IMR-90 (cell line): ENCODE data around the gene ADAMTS6. TPM values are rescaled to one million over a fixed set of nuclear protein-coding genes. Genes with fewer than 3 reads are reported as not detected.
A peak's percentile ranks its signal among the peaks of the same experiment; 100 is the strongest.

ENCODE experiments used
- ATAC-seq: fragments of 200-7000 bp; cut with Tn5 transposase; 2 replicates; pipeline ENCODE4 v1.9.1; 2020; ENCODE audit warnings: low read depth, mild to moderate bottlenecking, moderate library complexity
- BruUV-seq: library from RNA; stranded (reverse); fragments of 400-500 nt; replicated peaks from 2 replicates; lab custom pipeline; 2021; lab: Mats Ljungman, UMichigan
- CTCF ChIA-PET: fragments of 300-600 bp; formaldehyde crosslinking; extraction: SDS; loops from one replicate; lab custom pipeline; 2021; ENCODE audit warnings: antibody characterized with exemption; lab: Yijun Ruan, JAX
- POLR2A ChIA-PET: fragments of 300-600 bp; sonication (Branson Sonifier 250); formaldehyde crosslinking; loops from one replicate; lab custom pipeline; 2022; ENCODE audit warnings: antibody characterized with exemption; ENCODE audit not compliant: unreplicated experiment; lab: Charles Lee
- DNase-seq: peaks from one replicate; pipeline ENCODE4 v3.0.0; 2013
- H2AFZ ChIP-seq: replicated peaks from 2 replicates; pipeline ENCODE3; 2013; ENCODE audit warnings: low read length, mild to moderate bottlenecking; ENCODE audit not compliant: poor library complexity
- H2AK5ac ChIP-seq: 2 replicates; pipeline ENCODE4 v1.6.1; 2013; ENCODE audit warnings: low read depth, low read length, inconsistent platforms
- H2AK9ac ChIP-seq: replicated peaks from 2 replicates; pipeline ENCODE3; 2013; ENCODE audit warnings: mild to moderate bottlenecking, low read depth, low read length, moderate library complexity; ENCODE audit not compliant: poor library complexity
- H2BK120ac ChIP-seq: 2 replicates; pipeline ENCODE4 v1.6.1; 2013; ENCODE audit warnings: low read depth, low read length, inconsistent platforms
- H2BK15ac ChIP-seq: 3 replicates; pipeline ENCODE4 v1.6.1; 2013; ENCODE audit warnings: low read depth, low read length, inconsistent platforms
- H2BK20ac ChIP-seq: 2 replicates; pipeline ENCODE4 v1.6.1; 2013; ENCODE audit warnings: low read depth, mild to moderate bottlenecking, inconsistent platforms, low read length, moderate library complexity
- H2BK5ac ChIP-seq: 2 replicates; pipeline ENCODE4 v1.6.1; 2013; ENCODE audit warnings: mild to moderate bottlenecking, low read depth, low read length, inconsistent platforms; ENCODE audit not compliant: poor library complexity, severe bottlenecking
- H3K14ac ChIP-seq: replicated peaks from 2 replicates; pipeline ENCODE4 v1.6.1; 2013; ENCODE audit warnings: low read depth, low read length, inconsistent platforms
- H3K18ac ChIP-seq: 2 replicates; pipeline ENCODE4 v1.6.1; 2013; ENCODE audit warnings: low read depth, low read length, control low read depth
- H3K23ac ChIP-seq: 2 replicates; pipeline ENCODE4 v1.6.1; 2013; ENCODE audit warnings: low read depth, low read length, inconsistent platforms
- H3K27ac ChIP-seq: 2 replicates; pipeline ENCODE4 v1.5.1; 2013; ENCODE audit warnings: mild to moderate bottlenecking, control low read depth, low read length; ENCODE audit not compliant: insufficient read depth
- H3K27me3 ChIP-seq: 2 replicates; pipeline ENCODE4 v1.6.1; 2013; ENCODE audit warnings: low read length; ENCODE audit not compliant: control insufficient read depth, insufficient read depth
- H3K36me3 ChIP-seq: 2 replicates; pipeline ENCODE4 v1.6.1; 2013; ENCODE audit warnings: low read length, mixed read lengths; ENCODE audit not compliant: control insufficient read depth, insufficient read depth
- H3K4ac ChIP-seq: 2 replicates; pipeline ENCODE4 v1.6.1; 2013; ENCODE audit warnings: low read depth, low read length, inconsistent platforms
- H3K4me1 ChIP-seq: 2 replicates; pipeline ENCODE4 v1.6.1; 2013; ENCODE audit warnings: low read length, mixed read lengths; ENCODE audit not compliant: control insufficient read depth, insufficient read depth
- H3K4me2 ChIP-seq: 2 replicates; pipeline ENCODE4 v1.6.1; 2013; ENCODE audit warnings: low read depth, mild to moderate bottlenecking, control low read depth, low read length, moderate library complexity
- H3K4me3 ChIP-seq: 2 replicates; pipeline ENCODE4 v1.5.1; 2013; ENCODE audit warnings: low read depth, mild to moderate bottlenecking, control low read depth, low read length, moderate library complexity; ENCODE audit not compliant: insufficient read depth
- H3K56ac ChIP-seq: 2 replicates; pipeline ENCODE4 v1.6.1; 2013; ENCODE audit warnings: low read length, inconsistent platforms; ENCODE audit not compliant: insufficient read depth; ENCODE audit errors: extremely low read depth
- H3K79me1 ChIP-seq, 2 experiments: 2 replicates each; pipeline ENCODE4 v1.6.1; 2013; ENCODE audit warnings: low read length in 2 of 2, inconsistent platforms in 1 of 2, low read depth in 1 of 2
- H3K9ac ChIP-seq: 2 replicates; pipeline ENCODE4 v1.6.1; 2013; ENCODE audit warnings: low read depth, low read length, control low read depth
- H3K9me1 ChIP-seq: 2 replicates; pipeline ENCODE4 v1.6.1; 2013; ENCODE audit warnings: low read length, inconsistent platforms; ENCODE audit not compliant: insufficient read depth
- H3K9me3 ChIP-seq: 2 replicates; pipeline ENCODE4 v1.6.1; 2013; ENCODE audit warnings: low read length; ENCODE audit not compliant: control insufficient read depth, insufficient read depth
- H4K20me1 ChIP-seq: 2 replicates; pipeline ENCODE4 v1.6.1; 2013; ENCODE audit warnings: low read length, inconsistent platforms; ENCODE audit not compliant: insufficient read depth
- H4K5ac ChIP-seq: 2 replicates; pipeline ENCODE4 v1.6.1; 2013; ENCODE audit warnings: mild to moderate bottlenecking, low read depth, low read length, control low read depth
- H4K8ac ChIP-seq, 2 experiments: 2 replicates each; pipeline ENCODE4 v1.6.1; 2013; ENCODE audit warnings: low read depth in 2 of 2, low read length in 2 of 2, control low read depth in 1 of 2, inconsistent platforms in 1 of 2
- H4K91ac ChIP-seq: 2 replicates; pipeline ENCODE4 v1.6.1; 2013; ENCODE audit warnings: low read depth, low read length, inconsistent platforms; ENCODE audit not compliant: insufficient read depth
- BHLHE40 ChIP-seq: fragments of 150-350 bp; IDR thresholded peaks from 2 replicates; pipeline ENCODE4 v1.6.1; 2016; ENCODE audit warnings: mild to moderate bottlenecking, low read depth, low read length
- CEBPB ChIP-seq: IDR thresholded peaks from 2 replicates; pipeline ENCODE4 v1.6.1; 2012; ENCODE audit warnings: low read depth, low read length, improper control_type of control experiment
- CHD1 ChIP-seq: IDR thresholded peaks from 2 replicates; pipeline ENCODE4 v1.6.1; 2012; ENCODE audit warnings: low read depth, low read length, improper control_type of control experiment
- FOS ChIP-seq: fragments of 150-350 bp; IDR thresholded peaks from 2 replicates; pipeline ENCODE4 v1.6.1; 2016; ENCODE audit warnings: low read depth, low read length
- MAZ ChIP-seq: IDR thresholded peaks from 2 replicates; pipeline ENCODE4 v1.6.1; 2012; ENCODE audit warnings: low read depth, mild to moderate bottlenecking, low read length, improper control_type of control experiment, moderate library complexity, borderline replicate concordance
- MXI1 ChIP-seq: IDR thresholded peaks from 2 replicates; pipeline ENCODE4 v1.6.1; 2012; ENCODE audit warnings: low read depth, mild to moderate bottlenecking, low read length, moderate library complexity, borderline replicate concordance
- NFE2L2 ChIP-seq: fragments of 150-350 bp; IDR thresholded peaks from 2 replicates; pipeline ENCODE4 v1.6.1; 2016; ENCODE audit warnings: low read depth, mild to moderate bottlenecking, low read length
- RAD21 ChIP-seq: IDR thresholded peaks from 2 replicates; pipeline ENCODE4 v1.6.1; 2012; ENCODE audit warnings: low read length, improper control_type of control experiment
- RCOR1 ChIP-seq: IDR thresholded peaks from 2 replicates; pipeline ENCODE4 v1.6.1; 2012; ENCODE audit warnings: mild to moderate bottlenecking, low read length, improper control_type of control experiment; ENCODE audit not compliant: insufficient replicate concordance
- RFX5 ChIP-seq: IDR thresholded peaks from 2 replicates; pipeline ENCODE4 v1.8.0; 2012; ENCODE audit warnings: low read depth, mild to moderate bottlenecking, low read length, moderate library complexity
- USF2 ChIP-seq: fragments of 150-350 bp; IDR thresholded peaks from 2 replicates; pipeline ENCODE4 v1.6.1; 2017; ENCODE audit warnings: mild to moderate bottlenecking, antibody characterized with exemption, low read length, low read depth
- WGBS, 2 experiments: methylation state at CpG; one replicate each; pipeline versions ENCODE4 v1.1.5 to v1.1.7; 2013; ENCODE audit warnings: missing lambda C conversion rate in 2 of 2; ENCODE audit not compliant: insufficient read length in 1 of 2; ENCODE audit errors: extremely low coverage in 2 of 2; 5-methylcytosine and 5-hydroxymethylcytosine counted together
- dilution Hi-C: fragments of 300-500 bp; cut with HindIII; formaldehyde crosslinking; loops from one replicate; pipeline ENCODE4 v1.14.3; 2018; ENCODE audit warnings: low sequenced_read_pairs; ENCODE audit not compliant: unreplicated experiment
- in situ Hi-C: fragments of 300-500 bp; cut with MboI; formaldehyde crosslinking; loops from 3 replicates; pipeline ENCODE4 v1.14.3; 2019; ENCODE audit warnings: low sequenced_read_pairs, inconsistent platforms, mixed read lengths
- intact Hi-C: fragments of 100-400 bp; cut with micrococcal nuclease; formaldehyde crosslinking; loops from 2 replicates; pipeline ENCODE4 v1.10.0; 2022
- polyA plus RNA-seq, 3 experiments: library from polyadenylated mRNA; depleted of rRNA; stranded (reverse); fragments of >200 nt; gene quantifications; 2 replicates each; pipeline ENCODE4 v1.2.3, GENCODE V29; 2012; ENCODE audit warnings: low replicate concordance in 1 of 3
- total RNA-seq: library from RNA; depleted of rRNA; stranded (reverse); fragments of >200 nt; gene quantifications from 2 replicates; pipeline ENCODE4 v1.2.3, GENCODE V29; 2012

Gene ADAMTS6
- total and polyA plus RNA-seq, 2 of the 4 experiments (the other 2 are of a cell fraction) = 23.9 to 173 TPM

GRCh38 chr5:65479527-65479926, 2.2 kb downstream of the ADAMTS6 start:
- 0% methylated on average over 1 of the region's 1 CpG; no CpG with 5 or more reads in 1 of the 2 experiments for WGBS, 2 experiments
- H3K4me3 ChIP-seq = peak overlapping the region; percentile 88
- intact Hi-C loops = no loop called here

More at GRCh38 chr5:65479527-65479926, 2.2 kb downstream of the ADAMTS6 start:
- H4K5ac ChIP-seq = peak overlapping the region; percentile 61; the same call in 1 of the 2 replicates
- H3K27ac ChIP-seq = no peak overlapping the region
- no peak overlapping the region for H2AK9ac ChIP-seq
- H2BK20ac ChIP-seq = no peak overlapping the region
- H2AK5ac ChIP-seq = no peak overlapping the region
- H3K23ac ChIP-seq = peak overlapping the region; percentile 18; the same call in 1 of the 2 replicates
- H3K79me1 ChIP-seq = peaks cover 6 to 17% of the 10 kb centered on the region in 2 experiments; a peak in 3 of 4 replicates
- BruUV-seq = no TSS peak
- no peaks in the 10 kb centered on the region for H3K27me3 ChIP-seq
- H4K20me1 ChIP-seq = no peaks in the 10 kb centered on the region
- peak overlapping the region; percentile 32; the same call in 1 of the 2 replicates for H3K14ac ChIP-seq
- no peak overlapping the region for H2BK15ac ChIP-seq
- DNase-seq = no peak
- H3K4ac ChIP-seq = peak overlapping the region; percentile 96; the same call in 1 of the 2 replicates
- no peaks in the 10 kb centered on the region for H3K36me3 ChIP-seq
- H2AFZ ChIP-seq = no peak overlapping the region
- no peak overlapping the region for H4K91ac ChIP-seq
- 0 out of 2 replicates have a peak, but pooled peaks cover 3% of the 10 kb centered on the region for H3K9me1 ChIP-seq
- dilution Hi-C loops (no loop called here), in situ Hi-C loops (no loop called here)
- ChIA-PET POLR2A (no interaction called here), CTCF (interaction anchor here (1.1 kb wide), 1 partner anchor 157 kb away, joined by 3 read pairs; no protein-coding TSS in a partner anchor)
- H3K56ac ChIP-seq = peak overlapping the region; percentile 86
- no peaks in the 10 kb centered on the region for H3K9me3 ChIP-seq
- H3K9ac ChIP-seq = peak overlapping the region; percentile 97; the same call in 1 of the 2 replicates
- no peak for ATAC-seq
- peak overlapping the region; percentile 91 for H3K4me2 ChIP-seq
- peak overlapping the region; percentile 12; the same call in 1 of the 2 replicates for H2BK120ac ChIP-seq
- H2BK5ac ChIP-seq = peak overlapping the region; percentile 98
- TF ChIP-seq NFE2L2 (no peak), CEBPB (no peak), MXI1 (no peak), MAZ (no peak), FOS (no peak), BHLHE40 (no peak), RCOR1 (no peak), RAD21 (no peak), USF2 (no peak), CHD1 (no peak), RFX5 (no peak)
- peaks cover 2% of the 10 kb centered on the region for H3K4me1 ChIP-seq
- H4K8ac ChIP-seq = peak overlapping the region; percentile 0 to 80; a peak in 2 of 4 replicates
- peak overlapping the region; percentile 67; the same call in 1 of the 2 replicates for H3K18ac ChIP-seq
